GM12874 (cell line): Measurements from ENCODE around the gene SMIM11.

Experiments
- CTCF ChIP-seq: IDR thresholded peaks from 2 replicates; pipeline ENCODE4 v1.5.1; 2011; ENCODE audit warnings: low read depth, mild to moderate bottlenecking, control low read depth, low read length, moderate library complexity; ENCODE audit not compliant: insufficient read depth

Gene SMIM11

GRCh38 chr21:34344584-34344983 lies 30.7 kb upstream of the SMIM11 start:
- TF ChIP-seq CTCF: no peak

- TF ChIP-seq CTCF: no peak
Observed at GRCh38 chr21:34345091-34345871, 30.0 kb upstream of the SMIM11 start.

- no peak for TF ChIP-seq CTCF
Observed at GRCh38 chr21:34345892-34346291, 29.4 kb upstream of the SMIM11 start.

GRCh38 chr21:34348890-34349519 lies 26.3 kb upstream of the SMIM11 start:
- no peak for TF ChIP-seq CTCF

GRCh38 chr21:34351786-34352241 lies 23.5 kb upstream of the SMIM11 start:
- TF ChIP-seq CTCF: peak; percentile 51

- no peak for TF ChIP-seq CTCF
Observed at GRCh38 chr21:34352556-34352955, 22.8 kb upstream of the SMIM11 start.

GRCh38 chr21:34353182-34353581 lies 22.1 kb upstream of the SMIM11 start:
- no peak for TF ChIP-seq CTCF
